Fibroblast of lung (primary cell): ENCODE data around the gene JAG2.

Experiments used
- EZH2 ChIP-seq: IDR thresholded peaks from 2 replicates; pipeline ENCODE4 v1.5.1; 2012; ENCODE audit warnings: low read length, control low read depth, mild to moderate bottlenecking; ENCODE audit errors: missing control alignments
- TF ChIP-seq, protein P1 (sequence below), 2 donors: IDR thresholded peaks in 1 of 2; conservative IDR thresholded peaks in 1 of 2; 1 replicate in 1 of 2; 2 replicates in 1 of 2; pipeline ENCODE4 v1.5.1; 2011 to 2012; ENCODE audit warnings: low read length in 2 of 2, control low read depth in 1 of 2, inconsistent platforms in 1 of 2, low read depth in 1 of 2, mild to moderate bottlenecking in 1 of 2

- TF ChIP-seq, protein P1, sequence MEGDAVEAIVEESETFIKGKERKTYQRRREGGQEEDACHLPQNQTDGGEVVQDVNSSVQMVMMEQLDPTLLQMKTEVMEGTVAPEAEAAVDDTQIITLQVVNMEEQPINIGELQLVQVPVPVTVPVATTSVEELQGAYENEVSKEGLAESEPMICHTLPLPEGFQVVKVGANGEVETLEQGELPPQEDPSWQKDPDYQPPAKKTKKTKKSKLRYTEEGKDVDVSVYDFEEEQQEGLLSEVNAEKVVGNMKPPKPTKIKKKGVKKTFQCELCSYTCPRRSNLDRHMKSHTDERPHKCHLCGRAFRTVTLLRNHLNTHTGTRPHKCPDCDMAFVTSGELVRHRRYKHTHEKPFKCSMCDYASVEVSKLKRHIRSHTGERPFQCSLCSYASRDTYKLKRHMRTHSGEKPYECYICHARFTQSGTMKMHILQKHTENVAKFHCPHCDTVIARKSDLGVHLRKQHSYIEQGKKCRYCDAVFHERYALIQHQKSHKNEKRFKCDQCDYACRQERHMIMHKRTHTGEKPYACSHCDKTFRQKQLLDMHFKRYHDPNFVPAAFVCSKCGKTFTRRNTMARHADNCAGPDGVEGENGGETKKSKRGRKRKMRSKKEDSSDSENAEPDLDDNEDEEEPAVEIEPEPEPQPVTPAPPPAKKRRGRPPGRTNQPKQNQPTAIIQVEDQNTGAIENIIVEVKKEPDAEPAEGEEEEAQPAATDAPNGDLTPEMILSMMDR (conservative IDR thresholded peaks at IDR 0.05 in 1 of 2, IDR thresholded peaks at IDR 0.05 in 1 of 2; ENCODE audit: low read depth in 1 of 2, low read length in 2 of 2), result no peak
- TF ChIP-seq EZH2, result no peak
Observed at GRCh38 chr14:105199093-105199492, 30.5 kb upstream of the JAG2 start.
